Brain microvascular endothelial cell (primary cell): ENCODE measurements around the gene TP73.

Experiments used
- DNase-seq: peaks from one replicate; pipeline ENCODE4 v3.0.0-alpha.2; 2020
- H3K27ac ChIP-seq: fragments of 250-450 bp; sonication (Bioruptor Pico); 2 replicates; pipeline ENCODE4 v1.5.1; 2020; ENCODE audit warnings: mild to moderate bottlenecking, moderate library complexity
- H3K27me3 ChIP-seq: fragments of 250-450 bp; sonication (Bioruptor Pico); replicated peaks from 2 replicates; pipeline ENCODE4 v1.5.1; 2020; ENCODE audit warnings: mild to moderate bottlenecking
- H3K36me3 ChIP-seq: fragments of 250-450 bp; sonication (Bioruptor Pico); replicated peaks from 2 replicates; pipeline ENCODE4 v1.5.1; 2020; ENCODE audit warnings: mild to moderate bottlenecking
- H3K4me3 ChIP-seq: 2 replicates; pipeline ENCODE4 v1.5.1; 2011; ENCODE audit warnings: low read depth, mild to moderate bottlenecking, control low read depth, low read length, moderate library complexity
- CTCF ChIP-seq: IDR thresholded peaks from 2 replicates; pipeline ENCODE4 v1.5.1; 2011; ENCODE audit warnings: low read depth, mild to moderate bottlenecking, moderate library complexity, low read length, control low read depth, inconsistent platforms; ENCODE audit errors: missing control alignments
- in situ Hi-C: cut with HindIII; loops from 2 replicates; pipeline ENCODE4 v1.10.0; 2017; ENCODE audit warnings: low sequenced_read_pairs, low pct_ligation_motif_present

TP73 gene

GRCh38 chr1:3606779-3607702 lies 45.3 kb upstream of the TP73 start:
- Histone ChIP-seq H3K4me3 (no peak overlapping the region), H3K27ac (no peak overlapping the region), H3K36me3 (no peaks in the 10 kb centered on the region), H3K27me3 (no peaks in the 10 kb centered on the region)
- no peak for TF ChIP-seq CTCF
- no peak for DNase-seq
- in situ Hi-C loops = no loop called here

DNA sequence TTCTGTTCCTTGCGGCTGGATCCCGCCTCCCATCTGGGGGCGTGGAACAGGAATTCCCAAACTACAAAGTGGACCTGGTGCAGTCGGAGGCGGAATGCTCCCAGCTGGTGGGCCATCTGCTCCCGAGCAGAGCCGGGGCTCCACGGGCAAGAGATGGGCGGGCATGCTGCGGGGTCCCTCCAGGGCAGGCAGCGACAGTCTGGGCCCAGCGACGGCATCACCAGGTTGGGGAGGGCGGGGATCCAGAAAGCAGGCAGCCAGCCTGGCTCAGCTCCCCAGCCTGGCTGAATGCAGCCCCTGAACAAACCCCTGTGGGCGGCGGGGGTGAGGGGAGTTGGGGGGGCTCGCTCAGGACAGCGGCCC lies 44.6 kb upstream of the TP73 start:
- Histone ChIP-seq H3K27me3 (no peaks in the 10 kb centered on the region), H3K4me3 (no peak overlapping the region), H3K36me3 (no peaks in the 10 kb centered on the region), H3K27ac (no peak overlapping the region)
- TF ChIP-seq CTCF = no peak
- in situ Hi-C loops = no loop called here
- no peak for DNase-seq

- Histone ChIP-seq H3K27ac (no peak overlapping the region), H3K27me3 (no peaks in the 10 kb centered on the region), H3K36me3 (no peaks in the 10 kb centered on the region), H3K4me3 (no peak overlapping the region)
- no peak for TF ChIP-seq CTCF
- DNase-seq = no peak
- in situ Hi-C loops = no loop called here
Measured at GRCh38 chr1:3608154-3608553, 44.2 kb upstream of the TP73 start.

DNA sequence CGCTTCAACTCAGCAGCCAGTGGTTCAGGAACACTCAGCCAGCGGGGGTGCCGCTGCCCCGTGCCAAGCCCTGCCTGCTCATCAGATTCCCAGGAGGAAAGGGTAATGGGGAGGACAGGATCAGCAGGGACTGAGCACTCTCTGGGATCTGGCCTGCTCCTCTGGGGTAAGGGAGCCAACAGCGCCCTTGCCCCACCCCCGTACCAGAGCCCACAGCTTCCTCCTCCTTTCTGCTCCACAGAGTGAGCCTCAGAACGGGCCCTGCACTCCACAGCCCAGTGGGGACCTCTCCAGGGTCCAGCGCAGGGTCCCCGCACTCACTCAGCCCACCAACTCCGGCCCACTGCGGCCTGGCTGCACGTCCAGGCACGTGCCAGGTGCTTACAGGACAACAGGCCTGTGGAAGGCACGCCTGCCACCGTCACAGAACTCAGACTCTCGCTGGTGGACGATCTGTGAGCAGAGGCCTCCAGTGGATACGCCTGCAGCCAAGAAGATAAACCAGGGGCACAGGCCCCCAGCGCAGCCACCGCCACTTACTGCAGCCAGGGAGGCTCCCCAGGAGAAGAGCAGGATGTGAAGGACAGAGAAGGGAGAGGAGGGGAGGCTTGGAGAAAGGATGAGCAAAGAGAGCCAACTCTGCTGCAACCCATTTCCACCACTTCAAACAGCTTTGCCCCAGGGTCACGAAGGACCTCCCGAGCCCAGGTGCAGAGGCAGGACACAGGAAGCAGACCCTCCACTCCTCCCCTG lies 43.1 kb upstream of the TP73 start:
- no peak overlapping the region for H3K4me3 ChIP-seq
- in situ Hi-C loops = no loop called here
- H3K27me3 ChIP-seq = no peaks in the 10 kb centered on the region
- H3K27ac ChIP-seq = no peak overlapping the region
- H3K36me3 ChIP-seq = no peaks in the 10 kb centered on the region
- TF ChIP-seq CTCF = no peak
- no peak for DNase-seq

- H3K27ac ChIP-seq = no peak overlapping the region
- in situ Hi-C loops = no loop called here
- H3K4me3 ChIP-seq = no peak overlapping the region
- TF ChIP-seq CTCF = no peak
- no peaks in the 10 kb centered on the region for H3K36me3 ChIP-seq
- no peak for DNase-seq
- no peaks in the 10 kb centered on the region for H3K27me3 ChIP-seq
Measured at GRCh38 chr1:3609769-3610526, 42.4 kb upstream of the TP73 start.
